ENCODE results near the gene SPNS2. TPM values are rescaled to one million over a fixed set of nuclear protein-coding genes. Genes with fewer than 3 reads are reported as not detected.

Gene SPNS2
- polyA plus RNA-seq, 1 donor (not counting 4 experiments of a cell fraction or from before 2014, with no cell fraction given): 0.10 TPM

DNA sequence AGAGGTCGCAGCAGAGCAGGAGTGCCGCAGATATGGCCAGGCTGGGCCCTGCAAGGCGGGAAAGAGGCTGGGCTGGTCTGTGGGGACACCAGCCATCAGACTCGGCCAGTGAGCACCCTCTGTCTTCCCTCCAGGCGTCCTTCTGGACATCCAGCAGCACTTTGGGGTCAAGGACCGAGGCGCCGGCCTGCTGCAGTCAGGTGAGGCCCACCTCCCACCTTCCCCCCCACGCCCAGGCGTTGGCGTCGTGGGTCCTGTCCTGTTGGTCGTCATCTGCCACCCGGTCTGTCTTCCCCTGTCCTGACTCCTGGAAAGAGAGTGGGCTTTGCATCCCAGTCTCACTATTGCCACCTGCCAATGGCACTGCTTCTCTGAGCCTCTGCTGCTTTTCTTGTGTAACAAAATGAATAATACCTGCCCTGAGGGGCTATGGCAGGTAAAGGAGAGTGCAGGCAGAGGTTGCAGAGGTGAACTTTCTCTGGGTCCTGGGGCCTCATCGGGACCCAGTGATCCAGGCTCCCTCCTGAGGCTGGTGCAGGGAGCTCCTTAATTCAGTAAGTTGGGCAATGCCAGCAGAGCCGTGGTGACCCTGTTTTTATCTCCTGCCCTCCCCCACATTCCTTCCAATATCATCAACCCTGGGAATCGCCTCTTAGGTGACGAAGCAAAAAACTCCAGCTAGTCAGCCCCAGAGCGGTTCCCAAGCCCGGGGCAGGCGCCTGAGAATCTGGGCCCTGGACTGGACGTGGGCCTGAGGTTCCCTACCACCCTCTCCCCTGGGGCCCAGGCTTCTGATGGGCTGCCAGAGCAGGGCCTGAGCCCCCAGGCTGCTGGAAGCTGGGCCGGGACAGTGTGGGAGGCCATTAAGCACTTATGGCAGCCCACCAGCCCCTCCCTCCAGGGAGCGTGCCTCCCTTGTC is 14.7 kb downstream of the SPNS2 start:
- no peaks in the 10 kb centered on the region for H3K4me1 ChIP-seq (ENCODE audit: control insufficient read depth, extremely low read depth, insufficient read depth, low read length)
- no peak overlapping the region for H3K4me3 ChIP-seq (ENCODE audit: control insufficient read depth in 2 of 3, extremely low read depth in 1 of 3, insufficient read depth in 2 of 3, low read depth in 1 of 3, low read length in 3 of 3)
- no peak overlapping the region for H3K9ac ChIP-seq (ENCODE audit: control insufficient read depth, extremely low read depth, insufficient read depth, low read length)
- peaks cover 24% of the 10 kb centered on the region for H3K27me3 ChIP-seq (ENCODE audit: control insufficient read depth, extremely low read depth, insufficient read depth, low read length)
- H3K4me2 ChIP-seq (ENCODE audit: control insufficient read depth, extremely low read depth, insufficient read depth, low read depth, low read length): no peak overlapping the region
- H3K27ac ChIP-seq (ENCODE audit: control insufficient read depth, insufficient read depth, low read length): no peak overlapping the region
- no peak overlapping the region for H2AFZ ChIP-seq (ENCODE audit: control insufficient read depth, low read length)
- no peaks in the 10 kb centered on the region for H3K9me1 ChIP-seq (ENCODE audit: control insufficient read depth, extremely low read depth, insufficient read depth, low read length)
- H3K9me3 ChIP-seq (ENCODE audit: control insufficient read depth, low read depth, low read length): no peaks in the 10 kb centered on the region
- no peaks in the 10 kb centered on the region for H3K79me2 ChIP-seq (ENCODE audit: control insufficient read depth, insufficient read depth, low read length)
- TF ChIP-seq, protein P1, sequence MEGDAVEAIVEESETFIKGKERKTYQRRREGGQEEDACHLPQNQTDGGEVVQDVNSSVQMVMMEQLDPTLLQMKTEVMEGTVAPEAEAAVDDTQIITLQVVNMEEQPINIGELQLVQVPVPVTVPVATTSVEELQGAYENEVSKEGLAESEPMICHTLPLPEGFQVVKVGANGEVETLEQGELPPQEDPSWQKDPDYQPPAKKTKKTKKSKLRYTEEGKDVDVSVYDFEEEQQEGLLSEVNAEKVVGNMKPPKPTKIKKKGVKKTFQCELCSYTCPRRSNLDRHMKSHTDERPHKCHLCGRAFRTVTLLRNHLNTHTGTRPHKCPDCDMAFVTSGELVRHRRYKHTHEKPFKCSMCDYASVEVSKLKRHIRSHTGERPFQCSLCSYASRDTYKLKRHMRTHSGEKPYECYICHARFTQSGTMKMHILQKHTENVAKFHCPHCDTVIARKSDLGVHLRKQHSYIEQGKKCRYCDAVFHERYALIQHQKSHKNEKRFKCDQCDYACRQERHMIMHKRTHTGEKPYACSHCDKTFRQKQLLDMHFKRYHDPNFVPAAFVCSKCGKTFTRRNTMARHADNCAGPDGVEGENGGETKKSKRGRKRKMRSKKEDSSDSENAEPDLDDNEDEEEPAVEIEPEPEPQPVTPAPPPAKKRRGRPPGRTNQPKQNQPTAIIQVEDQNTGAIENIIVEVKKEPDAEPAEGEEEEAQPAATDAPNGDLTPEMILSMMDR (optimal IDR thresholded peaks at IDR 0.05 in 1 of 3, IDR thresholded peaks at IDR 0.05 in 1 of 3, conservative IDR thresholded peaks at IDR 0.05 in 1 of 3; ENCODE audit: extremely low read depth in 1 of 3, insufficient read depth in 2 of 3, low read length in 3 of 3): peak in 2 of 3 experiments; percentile 9 to 30
- no peak for TF ChIP-seq EZH2 (IDR thresholded peaks at IDR 0.05; ENCODE audit: low read length)
- no peaks in the 10 kb centered on the region for H3K36me3 ChIP-seq (ENCODE audit: control insufficient read depth in 2 of 2, extremely low read depth in 1 of 2, insufficient read depth in 2 of 2, low read length in 2 of 2)
- dilution Hi-C loops (cut with MboI; ENCODE audit: extremely low pct_ligation_motif_present, low sequenced_read_pairs): no loop called here
- no peaks in the 10 kb centered on the region for H4K20me1 ChIP-seq (ENCODE audit: control insufficient read depth, extremely low read depth, insufficient read depth, low read length)
- DNase-seq (ENCODE audit: low read depth, low spot score) (no peak), FAIRE-seq (no peak)

DNA sequence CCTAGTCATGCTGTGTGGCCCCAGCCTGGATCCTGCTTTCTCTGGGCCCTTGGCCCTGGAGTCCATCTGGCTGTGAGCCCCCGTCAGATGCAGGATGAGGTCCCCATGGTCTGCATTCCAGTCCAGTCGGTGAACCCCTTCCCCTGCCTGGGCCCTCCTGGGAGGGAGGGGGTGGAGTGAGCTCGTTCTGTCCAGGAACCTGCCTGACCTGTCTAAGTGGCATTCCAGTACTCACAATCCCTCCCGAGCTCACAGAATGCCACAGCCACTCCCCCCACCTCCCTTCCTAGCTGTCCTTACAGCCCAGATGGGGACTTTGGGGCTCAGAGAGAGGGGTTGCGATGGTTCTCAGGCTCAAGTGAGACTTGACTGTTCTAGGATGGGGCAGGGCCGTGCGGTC is 15.5 kb downstream of the SPNS2 start:
- DNase-seq (ENCODE audit: low read depth, low spot score): no peak
- Histone ChIP-seq H3K36me3 (ENCODE audit: control insufficient read depth in 2 of 2, extremely low read depth in 1 of 2, insufficient read depth in 2 of 2, low read length in 2 of 2) (no peaks in the 10 kb centered on the region), H3K27me3 (ENCODE audit: control insufficient read depth, extremely low read depth, insufficient read depth, low read length) (peaks cover 16% of the 10 kb centered on the region), H3K9me3 (ENCODE audit: control insufficient read depth, low read depth, low read length) (no peaks in the 10 kb centered on the region), H3K79me2 (ENCODE audit: control insufficient read depth, insufficient read depth, low read length) (no peaks in the 10 kb centered on the region), H4K20me1 (ENCODE audit: control insufficient read depth, extremely low read depth, insufficient read depth, low read length) (no peaks in the 10 kb centered on the region), H3K4me1 (ENCODE audit: control insufficient read depth, extremely low read depth, insufficient read depth, low read length) (no peaks in the 10 kb centered on the region), H2AFZ (ENCODE audit: control insufficient read depth, low read length) (no peak overlapping the region), H3K9ac (ENCODE audit: control insufficient read depth, extremely low read depth, insufficient read depth, low read length) (no peak overlapping the region), H3K27ac (ENCODE audit: control insufficient read depth, insufficient read depth, low read length) (no peak overlapping the region), H3K4me3 (ENCODE audit: control insufficient read depth in 2 of 3, extremely low read depth in 1 of 3, insufficient read depth in 2 of 3, low read depth in 1 of 3, low read length in 3 of 3) (no peak overlapping the region), H3K9me1 (ENCODE audit: control insufficient read depth, extremely low read depth, insufficient read depth, low read length) (no peaks in the 10 kb centered on the region), H3K4me2 (ENCODE audit: control insufficient read depth, extremely low read depth, insufficient read depth, low read depth, low read length) (no peak overlapping the region)
- TF ChIP-seq, protein P1 (optimal IDR thresholded peaks at IDR 0.05 in 1 of 3, IDR thresholded peaks at IDR 0.05 in 1 of 3, conservative IDR thresholded peaks at IDR 0.05 in 1 of 3; ENCODE audit: extremely low read depth in 1 of 3, insufficient read depth in 2 of 3, low read length in 3 of 3): no peak
- FAIRE-seq: no peak
- dilution Hi-C loops (cut with MboI; ENCODE audit: extremely low pct_ligation_motif_present, low sequenced_read_pairs): no loop called here
